ENCODE measurements around the gene RSPO3. TPM values are rescaled to one million over a fixed set of nuclear protein-coding genes. Genes with fewer than 3 reads are reported as not detected.

The RSPO3 gene
- total and polyA plus RNA-seq, 2 donors (not counting 1 experiment from before 2014, with no cell fraction given): 0.85 to 12.4 TPM

- Histone ChIP-seq H3K9ac (ENCODE audit: insufficient read depth, low read length) (no peak overlapping the region), H3K27me3 (ENCODE audit: control insufficient read depth, insufficient read depth, low read length) (no peaks in the 10 kb centered on the region), H3K4me1 (ENCODE audit: control insufficient read depth, extremely low read depth, insufficient read depth, low read length) (no peaks in the 10 kb centered on the region), H3K27ac (ENCODE audit: insufficient read depth, low read length) (no peak overlapping the region), H3K4me2 (ENCODE audit: extremely low read depth, insufficient read depth, low read length) (no peak overlapping the region), H3K9me3 (ENCODE audit: control insufficient read depth, insufficient read depth, low read depth, low read length) (no peaks in the 10 kb centered on the region), H2AFZ (ENCODE audit: low read length) (no peak overlapping the region), H3K79me2 (ENCODE audit: control insufficient read depth, insufficient read depth, low read length) (no peaks in the 10 kb centered on the region), H4K20me1 (ENCODE audit: control insufficient read depth, extremely low read depth, insufficient read depth, low read length) (no peaks in the 10 kb centered on the region), H3K4me3 (replicated peaks in 1 of 4; ENCODE audit: control extremely low read depth in 1 of 4, insufficient read depth in 1 of 4, low read depth in 3 of 4, low read length in 4 of 4) (no peak overlapping the region), H3K36me3 (ENCODE audit: control insufficient read depth, insufficient read depth, low read length) (no peaks in the 10 kb centered on the region)
- TF ChIP-seq EZH2 (IDR thresholded peaks at IDR 0.05; ENCODE audit: low read length, missing control alignments) (no peak), CTCF (conservative IDR thresholded peaks at IDR 0.05 in 1 of 2, IDR thresholded peaks at IDR 0.05 in 1 of 2; ENCODE audit: low read depth in 1 of 2, low read length in 2 of 2) (no peak)
- DNase-seq (ENCODE audit: low read depth in 2 of 2): no peak
These were observed 42.0 kb downstream of the RSPO3 start for GRCh38 chr6:127160484-127160883.

GRCh38 chr6:127162836-127163235 is 44.4 kb downstream of the RSPO3 start:
- H2AFZ ChIP-seq (ENCODE audit: low read length): no peak overlapping the region
- H3K4me1 ChIP-seq (ENCODE audit: control insufficient read depth, extremely low read depth, insufficient read depth, low read length): no peaks in the 10 kb centered on the region
- H4K20me1 ChIP-seq (ENCODE audit: control insufficient read depth, extremely low read depth, insufficient read depth, low read length): no peaks in the 10 kb centered on the region
- H3K27ac ChIP-seq (ENCODE audit: insufficient read depth, low read length): no peak overlapping the region
- no peaks in the 10 kb centered on the region for H3K9me3 ChIP-seq (ENCODE audit: control insufficient read depth, insufficient read depth, low read depth, low read length)
- no peak overlapping the region for H3K9ac ChIP-seq (ENCODE audit: insufficient read depth, low read length)
- no peaks in the 10 kb centered on the region for H3K36me3 ChIP-seq (ENCODE audit: control insufficient read depth, insufficient read depth, low read length)
- peak; percentile 47 to 90 for DNase-seq (ENCODE audit: low read depth in 2 of 2)
- H3K79me2 ChIP-seq (ENCODE audit: control insufficient read depth, insufficient read depth, low read length): no peaks in the 10 kb centered on the region
- no peak overlapping the region for H3K4me2 ChIP-seq (ENCODE audit: extremely low read depth, insufficient read depth, low read length)
- TF ChIP-seq CTCF (conservative IDR thresholded peaks at IDR 0.05 in 1 of 2, IDR thresholded peaks at IDR 0.05 in 1 of 2; ENCODE audit: low read depth in 1 of 2, low read length in 2 of 2): no peak
- no peak for TF ChIP-seq EZH2 (IDR thresholded peaks at IDR 0.05; ENCODE audit: low read length, missing control alignments)
- H3K4me3 ChIP-seq (replicated peaks in 1 of 4; ENCODE audit: control extremely low read depth in 1 of 4, insufficient read depth in 1 of 4, low read depth in 3 of 4, low read length in 4 of 4): no peak overlapping the region
- no peaks in the 10 kb centered on the region for H3K27me3 ChIP-seq (ENCODE audit: control insufficient read depth, insufficient read depth, low read length)

GRCh38 chr6:127164036-127164435 is 45.6 kb downstream of the RSPO3 start:
- Histone ChIP-seq H4K20me1 (ENCODE audit: control insufficient read depth, extremely low read depth, insufficient read depth, low read length) (no peaks in the 10 kb centered on the region), H3K27me3 (ENCODE audit: control insufficient read depth, insufficient read depth, low read length) (no peaks in the 10 kb centered on the region), H3K4me3 (replicated peaks in 1 of 4; ENCODE audit: control extremely low read depth in 1 of 4, insufficient read depth in 1 of 4, low read depth in 3 of 4, low read length in 4 of 4) (no peak overlapping the region), H3K27ac (ENCODE audit: insufficient read depth, low read length) (no peak overlapping the region), H3K4me1 (ENCODE audit: control insufficient read depth, extremely low read depth, insufficient read depth, low read length) (no peaks in the 10 kb centered on the region), H3K79me2 (ENCODE audit: control insufficient read depth, insufficient read depth, low read length) (no peaks in the 10 kb centered on the region), H3K4me2 (ENCODE audit: extremely low read depth, insufficient read depth, low read length) (no peak overlapping the region), H3K9me3 (ENCODE audit: control insufficient read depth, insufficient read depth, low read depth, low read length) (no peaks in the 10 kb centered on the region), H3K9ac (ENCODE audit: insufficient read depth, low read length) (no peak overlapping the region), H3K36me3 (ENCODE audit: control insufficient read depth, insufficient read depth, low read length) (no peaks in the 10 kb centered on the region), H2AFZ (ENCODE audit: low read length) (no peak overlapping the region)
- TF ChIP-seq EZH2 (IDR thresholded peaks at IDR 0.05; ENCODE audit: low read length, missing control alignments) (no peak), CTCF (conservative IDR thresholded peaks at IDR 0.05 in 1 of 2, IDR thresholded peaks at IDR 0.05 in 1 of 2; ENCODE audit: low read depth in 1 of 2, low read length in 2 of 2) (no peak)
- no peak for DNase-seq (ENCODE audit: low read depth in 2 of 2)
